Smooth muscle cell (in vitro differentiated cells): ENCODE data around the gene JAKMIP1. TPM values are rescaled to one million over a fixed set of nuclear protein-coding genes. Genes with fewer than 3 reads are reported as not detected.

Experiments
- DNase-seq: peaks from one replicate; lab custom pipeline; 2025; ENCODE audit not compliant: unreplicated experiment; lab: John Stamatoyannopoulos, UW
- H2AFZ ChIP-seq: fragments of 200-600 bp; sonication (generic); 2 replicates; pipeline ENCODE4 v1.6.0; 2016; ENCODE audit warnings: antibody characterized with exemption, low read depth, mild to moderate bottlenecking
- H3F3A ChIP-seq: fragments of 200-600 bp; sonication (generic); 2 replicates; pipeline ENCODE4 v1.6.0; 2017; ENCODE audit warnings: antibody characterized with exemption, low read depth
- H3K27ac ChIP-seq: fragments of 200-600 bp; sonication (generic); 2 replicates; pipeline ENCODE4 v1.5.1; 2016; ENCODE audit warnings: low read depth, mild to moderate bottlenecking
- H3K27me3 ChIP-seq: fragments of 200-600 bp; sonication (generic); 2 replicates; pipeline ENCODE4 v1.6.1; 2016; ENCODE audit warnings: low read depth, mild to moderate bottlenecking
- H3K36me3 ChIP-seq: fragments of 200-600 bp; sonication (generic); 2 replicates; pipeline ENCODE4 v1.5.1; 2016; ENCODE audit warnings: low read depth
- H3K4me1 ChIP-seq: fragments of 200-600 bp; sonication (generic); 2 replicates; pipeline ENCODE4 v1.5.1; 2016; ENCODE audit warnings: low read depth
- H3K4me2 ChIP-seq: fragments of 200-600 bp; sonication (generic); 2 replicates; pipeline ENCODE4 v1.6.0; 2016; ENCODE audit warnings: mild to moderate bottlenecking
- H3K4me3 ChIP-seq: fragments of 200-600 bp; sonication (generic); 2 replicates; pipeline ENCODE4 v1.5.1; 2016; ENCODE audit warnings: mild to moderate bottlenecking
- H3K79me2 ChIP-seq: fragments of 200-600 bp; sonication (generic); 2 replicates; pipeline ENCODE4 v1.6.0; 2016; ENCODE audit warnings: low read depth, mild to moderate bottlenecking
- H3K9ac ChIP-seq: fragments of 200-600 bp; sonication (generic); 2 replicates; pipeline ENCODE4 v1.6.0; 2016; ENCODE audit warnings: low read depth
- H3K9me3 ChIP-seq: fragments of 200-600 bp; sonication (generic); replicated peaks from 2 replicates; pipeline ENCODE4 v1.5.1; 2016; ENCODE audit warnings: low read depth
- H4K20me1 ChIP-seq: fragments of 200-600 bp; sonication (generic); 2 replicates; pipeline ENCODE4 v1.6.0; 2016; ENCODE audit warnings: low read depth
- CTCF ChIP-seq: fragments of 200-600 bp; sonication (generic); IDR thresholded peaks from 2 replicates; pipeline ENCODE4 v1.5.1; 2017; ENCODE audit warnings: borderline replicate concordance, mild to moderate bottlenecking, antibody characterized with exemption; ENCODE audit not compliant: insufficient read depth, poor library complexity, severe bottlenecking
- WGBS: methylation state at CpG from one replicate; pipeline ENCODE4 v1.1.7; 2016; ENCODE audit warnings: low lambda C conversion rate; 5-methylcytosine and 5-hydroxymethylcytosine counted together
- polyA plus RNA-seq: library from polyadenylated mRNA; unstranded; fragments of >200 nt; fragmentation: Nextera tagmentation; extraction: Ambion mirVana; gene quantifications from 2 replicates; pipeline ENCODE4 v1.2.1, GENCODE V29; 2016
- total RNA-seq: library from RNA; depleted of rRNA; stranded (reverse); fragments of >200 nt; gene quantifications from 2 replicates; pipeline ENCODE4 v1.2.3, GENCODE V29; 2014

Gene JAKMIP1
- total and polyA plus RNA-seq, 2 experiments from 2014 or later = 0.64 TPM; not detected in 1

DNA sequence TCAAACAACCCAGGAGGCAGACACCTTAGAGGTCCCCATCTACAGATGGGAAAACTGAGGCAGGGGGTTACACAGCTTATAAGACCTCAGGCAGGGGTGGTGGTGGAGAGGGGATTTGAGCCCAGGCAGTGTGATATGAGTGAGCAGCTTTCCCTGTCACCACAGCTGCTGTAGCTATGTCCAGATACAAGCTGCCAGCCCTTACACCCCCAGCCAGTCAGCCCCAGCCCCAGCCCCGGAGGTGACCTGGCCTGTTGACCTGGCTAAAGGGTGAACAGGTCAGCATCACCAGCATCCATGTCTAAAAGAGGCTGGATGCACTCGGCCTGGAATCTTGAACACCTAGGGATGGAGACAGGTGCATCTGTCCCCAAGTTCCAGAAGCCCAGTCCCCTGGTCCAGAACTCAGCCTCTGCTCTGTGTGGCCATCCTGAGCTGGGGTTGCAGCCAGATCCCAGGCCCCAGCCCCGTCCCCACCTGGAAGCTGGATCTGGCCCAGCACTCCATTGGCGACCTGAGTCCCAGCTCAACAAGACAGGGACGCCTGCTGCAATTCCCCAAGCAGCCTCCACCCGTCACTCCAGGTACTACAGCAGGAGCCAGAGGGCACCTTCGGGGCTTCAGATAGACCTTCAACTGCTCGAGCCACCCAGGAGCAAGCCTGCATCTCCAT, 89.5 kb downstream of the JAKMIP1 start:
- no peak for TF ChIP-seq CTCF
- 91% methylated on average over 8 of the region's 8 CpGs for WGBS

DNA sequence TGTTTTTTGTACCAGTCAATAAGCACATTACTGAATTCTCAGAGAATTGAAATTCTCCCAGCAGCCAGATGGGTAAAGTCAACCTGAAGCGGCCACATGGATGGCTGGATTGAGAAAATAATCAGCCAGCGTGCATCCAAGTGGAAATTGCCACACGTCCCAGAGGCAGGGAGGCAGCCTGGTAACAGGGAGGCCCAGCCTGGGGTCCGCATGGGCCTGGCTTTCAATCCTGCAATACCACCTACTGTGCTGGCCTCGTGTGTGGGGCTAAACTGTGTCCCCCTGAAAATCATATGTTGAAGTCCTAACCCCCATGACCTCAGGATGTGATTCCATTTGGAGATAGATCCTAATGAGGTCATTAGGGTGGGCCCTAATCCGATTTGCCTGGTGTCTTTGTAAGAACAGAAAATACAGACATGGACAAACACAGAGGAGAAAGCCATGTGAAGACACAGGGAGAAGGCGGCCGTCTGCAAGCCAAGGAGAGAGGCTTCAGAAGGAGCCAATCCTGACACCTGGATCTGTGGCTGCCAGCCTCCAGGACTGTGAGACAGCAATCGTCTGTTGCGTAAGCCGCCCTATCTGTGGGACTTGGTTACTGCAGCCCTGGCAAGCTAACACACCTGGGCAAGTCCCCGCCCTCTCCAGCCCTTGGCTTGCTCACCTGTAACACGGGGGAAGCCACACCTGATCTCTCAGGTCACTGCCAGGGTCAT, 90.3 kb downstream of the JAKMIP1 start:
- H3K9me3 ChIP-seq = no peaks in the 10 kb centered on the region
- H3K4me2 ChIP-seq = no peak overlapping the region
- H4K20me1 ChIP-seq = no peaks in the 10 kb centered on the region
- H3K27ac ChIP-seq = no peak overlapping the region
- H3K36me3 ChIP-seq = no peaks in the 10 kb centered on the region
- no peak overlapping the region for H3K9ac ChIP-seq
- H3K27me3 ChIP-seq = no peaks in the 10 kb centered on the region
- DNase-seq = no peak
- H3K79me2 ChIP-seq = no peaks in the 10 kb centered on the region
- H3K4me3 ChIP-seq = no peak overlapping the region
- no peaks in the 10 kb centered on the region for H3K4me1 ChIP-seq
- no peak overlapping the region for H2AFZ ChIP-seq
- H3F3A ChIP-seq = no peaks in the 10 kb centered on the region
- 65% methylated on average over 13 of the region's 13 CpGs for WGBS
- TF ChIP-seq CTCF = peak; percentile 28

More for the DNA sequence above, 89.5 kb downstream of the JAKMIP1 start:
- no peak overlapping the region for H3K27ac ChIP-seq
- H3F3A ChIP-seq = no peaks in the 10 kb centered on the region
- no peak overlapping the region for H3K9ac ChIP-seq
- H4K20me1 ChIP-seq = no peaks in the 10 kb centered on the region
- H2AFZ ChIP-seq = no peak overlapping the region
- H3K4me3 ChIP-seq = no peak overlapping the region
- no peaks in the 10 kb centered on the region for H3K9me3 ChIP-seq
- no peaks in the 10 kb centered on the region for H3K36me3 ChIP-seq
- no peak overlapping the region for H3K4me2 ChIP-seq
- no peak for DNase-seq
- no peaks in the 10 kb centered on the region for H3K4me1 ChIP-seq
- no peaks in the 10 kb centered on the region for H3K27me3 ChIP-seq
- H3K79me2 ChIP-seq = no peaks in the 10 kb centered on the region

GRCh38 chr4:6107886-6108285, 92.5 kb downstream of the JAKMIP1 start:
- Histone ChIP-seq H3K9ac (no peak overlapping the region), H3K27ac (no peak overlapping the region), H3K4me3 (no peak overlapping the region), H3K9me3 (no peaks in the 10 kb centered on the region), H3K79me2 (no peaks in the 10 kb centered on the region), H4K20me1 (no peaks in the 10 kb centered on the region), H2AFZ (no peak overlapping the region), H3F3A (no peaks in the 10 kb centered on the region), H3K4me2 (no peak overlapping the region), H3K4me1 (no peaks in the 10 kb centered on the region), H3K27me3 (no peaks in the 10 kb centered on the region), H3K36me3 (no peaks in the 10 kb centered on the region)
- DNase-seq = no peak
- no peak for TF ChIP-seq CTCF
- 97% methylated on average over 4 of the region's 4 CpGs for WGBS
